Epithelial cell of umbilical artery (primary cell): ENCODE data around the gene ZNF302. TPM values are rescaled to one million over a fixed set of nuclear protein-coding genes. Genes with fewer than 3 reads are reported as not detected.

Experiments
- total RNA-seq: library from RNA; depleted of rRNA; stranded (reverse); fragments of >200 nt; gene quantifications from 2 replicates; pipeline ENCODE4 v1.2.3, GENCODE V29; 2014

Gene ZNF302
- total RNA-seq, result 10.7 and 14.7 TPM in 2 replicates

DNA sequence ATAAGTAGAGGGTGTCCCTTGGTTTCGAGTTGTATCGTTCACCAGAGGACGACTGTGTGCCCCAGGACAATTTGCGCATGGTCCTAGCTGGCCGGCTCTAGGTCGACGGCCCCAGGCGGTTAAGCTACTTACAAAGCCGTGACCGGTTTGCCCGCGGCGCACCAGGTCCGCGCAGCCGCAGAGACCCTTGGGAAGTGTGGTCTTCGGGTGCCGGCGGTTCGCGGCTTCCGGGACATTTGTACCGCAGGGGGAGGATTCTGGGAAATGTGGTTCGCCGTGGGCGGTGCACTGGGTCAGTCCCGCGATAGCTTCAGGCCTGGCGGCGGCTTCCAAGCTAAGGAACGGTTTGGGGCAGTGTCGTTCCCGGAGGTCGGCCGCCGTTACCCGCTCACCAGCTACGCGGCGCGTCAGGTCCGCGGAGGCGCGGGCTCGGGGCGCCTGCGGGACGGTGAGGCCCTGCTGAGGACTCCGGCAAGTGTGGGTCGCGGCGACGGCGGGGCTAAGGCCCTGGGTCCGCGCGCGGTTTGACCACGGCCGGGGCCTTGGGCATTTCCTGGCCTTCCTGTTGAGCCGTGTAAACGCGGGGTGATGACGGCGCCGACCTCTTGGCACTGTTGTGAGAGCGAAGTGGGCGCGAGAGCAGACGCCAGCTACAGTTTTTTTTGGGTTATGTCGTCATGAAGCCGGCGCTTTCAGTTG is at the start of gene ZNF302:
ZNF302 (plus strand) TSS at position 293 of the 699 bp plus-strand sequence. CDS start 1,127 bp downstream, outside the sequence.

DNA sequence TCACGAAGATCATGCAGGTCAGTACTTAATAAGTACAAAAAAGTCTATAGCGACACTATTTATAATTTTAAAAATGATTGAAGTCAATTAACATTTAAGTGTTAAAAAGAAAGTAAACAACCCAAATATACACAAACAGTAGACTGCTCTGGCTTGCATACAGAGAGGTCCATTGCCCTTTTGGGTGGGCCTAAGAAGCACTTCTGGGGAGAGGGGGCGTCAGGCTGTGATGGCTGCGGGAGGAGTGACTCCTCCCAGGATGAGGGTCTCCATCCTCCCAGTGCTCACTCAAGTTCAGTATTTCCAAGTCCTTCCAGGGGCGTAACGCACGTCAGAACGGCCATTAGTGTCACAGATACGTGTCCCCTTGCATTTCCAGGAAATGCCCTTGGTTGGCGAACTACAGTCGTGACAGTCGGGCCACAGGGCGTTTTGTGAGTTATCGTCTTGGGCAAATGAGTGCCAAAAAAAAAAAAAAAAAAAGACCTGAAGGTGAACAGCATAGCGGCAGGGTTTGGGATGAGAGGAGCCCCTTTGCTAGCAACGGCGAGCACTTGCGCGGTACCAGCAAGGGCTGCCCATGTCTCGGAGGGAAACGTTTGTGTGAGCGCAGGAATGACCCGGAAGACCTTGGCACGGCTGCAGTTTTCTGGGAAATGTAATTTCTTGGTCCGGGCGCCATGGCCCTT is 637 bp upstream of the ZNF302 start, which contains the start of gene SCGB2B2:
SCGB2B2 (minus strand) TSS at position 463 of the 689 bp plus-strand sequence. CDS start 82,596 bp downstream, outside the sequence.

DNA sequence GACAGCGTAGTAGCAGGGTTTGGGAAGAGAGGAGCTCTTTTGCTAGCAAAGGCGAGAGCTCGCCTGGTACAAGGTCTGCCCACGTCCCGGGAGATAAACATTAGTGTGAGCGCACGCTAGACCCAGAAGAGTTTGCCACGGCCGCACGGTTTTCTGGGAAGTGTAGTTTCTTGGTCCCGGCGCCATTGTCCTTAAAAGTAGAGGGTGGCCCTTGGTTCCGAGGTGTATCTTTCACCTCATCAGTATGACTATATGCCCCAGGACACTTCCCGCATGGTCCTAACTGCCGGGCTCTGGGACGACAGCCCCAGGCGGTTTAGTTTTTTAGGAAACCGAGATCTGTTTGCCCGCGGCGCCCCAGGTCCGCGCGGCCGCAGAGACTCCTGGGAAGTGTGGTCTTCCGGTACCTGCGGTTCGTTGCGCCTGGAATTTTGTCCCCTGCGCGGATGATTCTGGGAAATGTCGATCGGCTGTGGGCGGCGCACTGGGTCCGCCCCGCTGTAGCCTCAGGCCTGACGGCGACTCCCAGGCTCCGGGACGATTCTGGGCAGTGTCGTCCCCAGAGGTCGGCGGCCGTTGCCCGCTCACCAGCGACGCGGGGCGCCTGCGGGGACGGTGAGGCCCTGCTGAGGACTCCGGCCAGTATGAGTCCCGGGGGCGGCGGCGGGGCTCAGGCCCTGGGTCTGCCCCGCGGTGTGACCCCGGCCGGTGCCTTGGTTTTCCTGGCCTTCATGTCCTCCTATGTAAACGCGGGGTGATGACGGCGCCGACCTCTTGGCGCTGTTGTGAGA is 56.5 kb downstream of the ZNF302 start, which contains the start of gene ZNF181:
ZNF181 (plus strand) TSS at position 498 of the 791 bp plus-strand sequence. CDS start 795 bp downstream, outside the sequence.

Other genes starting within 250 kb of the ZNF302 start
- gene UBA2, start 249.3 kb upstream of the ZNF302 start, total RNA-seq, result 107 and 137 TPM in 2 replicates
- 28.6 and 34.4 TPM in 2 replicates for gene WTIP, start 195.9 kb upstream of the ZNF302 start, total RNA-seq
- gene SCGB2B2, start 519 bp upstream of the ZNF302 start, total RNA-seq, result under 0.01 TPM in 1 of 2 replicates, not detected in the other
- gene ZNF181, start 56.6 kb downstream of the ZNF302 start, total RNA-seq, result 12.2 and 14.3 TPM in 2 replicates
- 2.7 and 4.9 TPM in 2 replicates for gene ZNF599, start 95.5 kb downstream of the ZNF302 start, total RNA-seq
- 3.6 and 4.4 TPM in 2 replicates for gene ZNF30, start 249.2 kb downstream of the ZNF302 start, total RNA-seq